NCI-H345 treated with DMSO at 0.1 percent for 48 hours (cell line): ENCODE data around the gene CDC25A.
"Not testable (repeated sequence)": the region's sequence is repeated elsewhere in the genome, so short reads cannot be mapped to it uniquely, and the experiment has no call there.

Experiments used
- DNase-seq: peaks from one replicate; lab custom pipeline; 2025; ENCODE audit not compliant: unreplicated experiment; lab: John Stamatoyannopoulos, UW

CDC25A gene

DNA sequence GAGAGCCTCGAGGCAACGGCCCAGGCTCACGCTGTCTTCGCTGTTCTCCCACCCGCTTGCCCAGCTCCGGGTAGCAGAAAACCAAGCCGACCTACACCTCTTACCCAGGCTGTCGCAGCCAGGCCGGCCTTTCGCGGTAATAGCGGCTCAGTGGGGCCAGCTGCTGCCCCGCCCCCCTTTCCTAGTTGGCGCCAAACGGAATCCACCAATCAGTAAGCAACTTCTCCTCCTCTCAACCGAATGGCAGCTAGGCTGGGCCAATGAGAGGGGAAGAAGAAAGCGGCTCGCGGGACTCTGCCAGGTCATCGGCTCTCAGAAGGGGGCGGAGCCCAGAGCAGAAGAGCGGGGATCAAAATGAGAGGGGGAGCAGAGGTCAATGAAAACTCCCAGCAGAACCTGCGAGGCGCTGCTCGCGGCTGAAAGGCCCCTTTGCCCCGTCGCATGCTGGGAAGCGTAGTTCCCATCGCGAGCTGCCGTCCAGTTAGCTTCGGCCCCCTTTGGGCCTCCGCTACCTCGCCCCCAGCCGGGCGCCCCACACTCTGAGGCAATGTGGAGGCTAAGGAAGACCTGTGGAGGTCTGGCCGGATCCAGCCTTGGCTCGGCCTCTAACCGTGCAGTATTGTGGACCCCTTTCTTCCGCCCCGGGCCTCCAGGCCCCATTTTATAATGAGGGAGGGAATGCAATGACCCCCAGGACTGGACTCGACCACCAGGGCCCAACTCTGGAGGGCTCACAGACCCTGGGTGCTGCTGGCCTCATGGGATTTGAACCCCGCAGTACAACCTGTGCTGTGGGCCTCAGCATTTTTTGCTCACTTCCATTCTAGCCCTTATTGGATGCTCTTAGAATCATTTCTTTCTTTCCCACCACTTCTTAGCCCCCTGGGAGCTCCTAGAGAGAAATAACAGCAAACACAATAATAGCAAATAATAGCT lies at the start of gene CDC25A:
Gene CDC25A, minus strand, starts transcription at position 152 of the 936 bp plus-strand sequence. CDS start 470 bp downstream, outside the sequence.
- peak; percentile 93 for DNase-seq

DNA sequence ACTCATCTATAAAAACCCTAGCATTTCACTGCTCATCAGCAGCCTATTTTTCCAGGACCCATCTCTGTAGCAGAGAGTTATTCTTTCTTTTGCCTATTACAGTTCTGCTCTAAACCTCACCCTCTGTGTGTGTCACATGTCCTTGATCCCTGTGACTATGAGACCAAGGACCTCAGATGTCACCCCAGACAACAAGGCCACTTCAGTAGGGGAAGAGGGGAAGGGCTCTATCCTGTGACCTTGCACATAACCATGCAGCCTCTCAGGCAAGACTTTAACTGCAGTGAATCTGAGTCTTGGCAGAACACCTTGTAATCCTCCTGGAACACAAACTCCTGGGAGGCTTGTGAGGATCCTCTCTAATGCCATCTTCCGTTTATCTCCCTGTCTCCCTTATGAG lies 48.3 kb upstream of the CDC25A start:
- no peak for DNase-seq

DNA sequence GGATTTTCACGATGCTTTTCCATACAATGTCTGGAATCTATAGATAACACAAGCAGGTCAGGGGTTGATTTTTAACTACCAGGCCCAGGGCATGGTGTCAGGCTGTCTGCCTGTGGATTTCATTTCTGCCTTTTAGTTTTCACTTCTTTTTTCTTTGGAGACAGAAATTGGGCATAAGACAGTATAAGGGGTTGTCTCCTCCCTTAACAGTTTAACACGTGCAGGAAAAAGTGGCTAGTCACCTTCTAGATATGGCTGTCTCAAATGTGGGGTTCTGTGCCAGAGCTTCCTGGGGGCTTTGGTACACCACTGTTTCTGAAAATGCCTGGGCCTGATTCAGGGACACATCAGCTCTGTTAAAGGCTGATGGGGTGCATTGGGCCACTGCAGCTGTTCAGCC lies 45.3 kb upstream of the CDC25A start:
- DNase-seq: no peak

DNA sequence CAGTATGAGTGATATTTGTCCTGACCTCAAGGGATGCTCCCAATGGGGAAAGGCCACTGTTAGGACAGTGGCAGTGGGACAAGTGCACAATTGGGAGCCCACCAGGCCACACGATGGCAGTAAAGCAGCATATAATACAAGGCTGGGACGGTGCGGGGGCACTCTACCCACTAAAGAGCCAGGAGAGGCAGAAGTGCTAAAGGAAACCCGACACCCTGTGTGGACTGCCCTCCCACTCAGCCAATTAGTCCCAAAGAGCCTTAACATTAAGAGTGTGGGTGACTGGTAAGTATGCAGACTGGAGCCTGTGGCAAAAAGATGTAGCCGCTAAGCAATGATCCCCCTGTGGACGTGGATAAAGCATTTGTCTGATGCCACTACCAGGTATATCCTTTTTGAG lies 44.5 kb upstream of the CDC25A start:
- peak; percentile 43 for DNase-seq

DNA sequence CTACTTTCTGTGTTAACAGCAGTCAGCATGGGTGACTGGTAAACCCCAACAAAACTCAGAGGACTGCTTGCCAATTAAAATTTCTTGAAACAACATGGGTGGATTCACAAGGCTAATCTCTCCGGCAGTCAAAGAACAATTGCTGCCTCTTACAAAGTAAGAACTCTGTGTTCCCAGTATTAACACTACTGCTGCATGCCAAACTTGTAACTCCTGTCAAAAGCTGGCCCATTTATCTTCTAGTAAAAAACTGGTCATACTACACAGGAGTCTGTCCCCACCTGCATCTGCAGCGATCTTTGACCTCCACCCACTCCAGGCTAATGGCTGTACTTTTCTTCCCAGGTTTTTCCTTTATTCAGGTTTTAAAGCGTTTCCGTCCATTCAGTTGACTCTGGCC lies 44.0 kb upstream of the CDC25A start:
- no peak for DNase-seq

DNA sequence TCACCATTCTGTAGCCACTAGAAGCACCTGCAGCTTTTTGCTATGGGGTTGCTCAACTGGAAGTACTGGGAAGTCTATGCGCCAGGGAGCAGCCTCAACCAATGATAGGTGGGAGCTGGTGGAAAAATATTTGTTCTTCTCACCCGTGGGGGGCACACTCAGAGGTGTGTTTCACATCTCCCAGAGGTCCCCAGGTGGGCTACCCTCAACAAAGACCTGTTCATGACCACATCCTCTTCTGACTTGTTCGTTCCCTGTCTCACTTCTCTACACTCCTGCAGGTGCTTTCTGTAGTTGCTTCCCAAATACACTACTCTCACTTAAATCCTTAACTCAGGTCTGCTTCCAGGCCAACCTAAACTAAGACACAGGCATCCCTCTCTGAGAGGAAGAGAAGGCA lies 38.7 kb upstream of the CDC25A start:
- DNase-seq: no peak

DNA sequence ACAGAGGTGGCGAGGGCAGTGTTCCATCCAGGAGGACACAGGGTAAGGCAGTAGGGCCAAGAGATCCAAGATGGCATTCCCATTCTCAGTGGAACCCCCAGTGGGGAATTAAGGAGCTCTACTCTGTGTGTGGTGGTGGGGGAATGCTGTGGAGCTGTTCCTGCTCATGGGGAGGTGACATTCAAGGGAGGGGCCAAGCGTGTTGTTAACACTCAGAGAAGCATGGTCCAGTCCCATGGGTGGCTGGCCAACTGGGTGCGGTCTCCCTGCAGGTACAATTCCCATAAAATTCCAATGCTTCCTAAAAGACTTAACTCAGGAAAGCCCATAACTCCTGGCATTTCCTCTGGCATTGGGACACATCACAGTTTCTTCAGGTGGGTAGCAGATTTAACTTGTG lies 37.4 kb upstream of the CDC25A start:
- no peak for DNase-seq

DNA sequence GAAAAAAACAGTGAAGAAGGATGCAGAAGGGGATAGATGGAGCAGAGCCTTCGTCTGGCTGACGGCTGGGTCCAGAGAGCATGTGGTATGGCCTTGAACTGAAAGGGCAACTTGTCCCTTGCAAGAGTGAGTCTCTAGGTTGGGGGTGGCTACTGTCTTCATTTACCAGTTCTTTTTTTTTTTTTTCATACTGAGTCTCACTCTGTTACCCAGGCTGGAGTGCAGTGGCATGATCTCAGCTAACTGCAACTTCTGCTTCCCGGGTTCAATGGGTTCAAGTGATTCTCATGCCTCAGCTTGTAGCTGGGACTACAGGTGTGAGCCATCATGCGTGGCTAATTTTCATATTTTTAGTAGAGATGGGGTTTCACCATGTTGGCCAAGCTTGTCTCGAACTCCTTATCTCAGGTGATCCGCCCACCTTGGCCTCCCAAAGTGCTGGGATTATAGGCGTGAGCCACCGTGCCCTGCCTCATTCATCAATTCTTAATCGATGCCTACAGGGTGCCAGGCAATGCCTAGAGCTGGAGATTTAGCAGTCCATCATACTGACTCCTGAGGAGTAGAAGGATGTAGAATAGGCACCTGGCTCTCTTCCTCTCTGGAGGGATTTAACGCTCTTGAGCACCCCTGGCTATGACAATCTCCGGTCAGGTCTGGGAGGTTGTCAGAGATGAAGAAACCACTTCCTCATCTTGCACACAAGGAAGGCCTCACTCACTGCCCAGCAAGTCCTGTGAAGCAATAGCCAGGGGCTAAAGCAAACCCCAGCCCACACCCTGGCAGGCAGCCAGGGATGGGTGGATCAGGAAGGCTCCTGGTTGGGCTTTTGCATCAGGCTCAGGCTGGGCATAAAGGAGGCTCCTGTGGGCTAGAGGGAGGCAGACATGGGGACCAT lies 34.6 kb upstream of the CDC25A start, which contains the start of gene CAMP:
Gene CAMP, plus strand, starts transcription at position 880 of the 898 bp plus-strand sequence. Its CDS starts 17 bp downstream, at position 897.
- no peak for DNase-seq

DNA sequence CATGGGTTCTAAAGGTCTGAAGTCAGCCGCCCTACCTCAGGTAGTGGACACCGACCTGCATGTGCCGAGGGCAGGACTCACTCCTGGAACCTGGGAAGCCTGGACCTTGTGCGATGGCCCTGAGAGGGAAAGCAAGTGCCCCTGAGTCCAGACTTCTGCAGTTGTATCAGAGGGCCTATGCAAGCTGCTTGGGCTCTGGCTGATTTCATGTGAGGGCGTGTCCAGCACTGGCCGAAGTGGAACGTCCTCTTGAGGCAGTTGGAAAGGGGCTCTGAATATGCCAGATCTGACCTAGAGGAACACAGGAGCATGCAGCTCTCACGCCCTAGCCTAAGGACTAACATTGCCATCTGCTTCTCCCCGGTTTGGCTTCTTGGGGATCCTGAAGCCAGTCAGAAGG lies 32.5 kb upstream of the CDC25A start:
- DNase-seq: no peak

DNA sequence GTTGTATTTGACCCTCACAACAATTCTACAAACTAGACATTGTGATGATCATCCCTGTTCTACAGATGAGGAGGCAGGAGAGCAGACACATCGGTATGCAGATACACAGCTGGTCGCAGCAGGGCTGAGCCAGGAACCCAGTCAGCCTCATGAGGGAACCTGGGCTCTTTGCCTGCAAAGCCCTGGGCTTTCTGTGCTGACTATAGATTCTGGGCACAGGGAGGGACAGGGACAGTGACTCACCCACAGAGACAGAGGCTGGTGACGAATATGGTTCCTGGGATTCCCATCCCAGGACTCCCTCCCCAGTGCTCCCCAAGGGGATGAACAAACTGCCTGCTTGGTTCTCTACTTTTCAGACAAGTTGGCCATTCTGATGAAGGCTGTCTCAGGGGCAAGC lies 31.3 kb upstream of the CDC25A start:
- no peak for DNase-seq

DNA sequence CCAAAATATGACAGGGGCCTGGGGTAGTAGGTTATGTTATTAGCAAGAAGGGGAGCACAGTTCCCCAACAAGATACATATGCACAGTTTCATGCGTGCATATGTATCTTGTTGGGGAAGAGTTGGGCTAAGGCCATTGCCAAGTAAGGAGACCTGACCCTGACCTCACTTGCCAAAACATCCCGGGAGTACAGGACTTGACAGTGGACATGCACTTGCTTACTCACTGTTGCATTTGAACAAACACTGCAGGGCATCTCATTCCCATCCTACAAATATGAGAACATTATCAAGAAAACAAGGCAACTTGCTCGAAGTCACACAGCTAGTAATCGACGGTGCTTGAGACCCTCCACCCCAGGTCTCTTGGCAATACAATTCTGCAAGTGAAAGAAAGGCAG lies 30.3 kb upstream of the CDC25A start:
- no peak for DNase-seq

DNA sequence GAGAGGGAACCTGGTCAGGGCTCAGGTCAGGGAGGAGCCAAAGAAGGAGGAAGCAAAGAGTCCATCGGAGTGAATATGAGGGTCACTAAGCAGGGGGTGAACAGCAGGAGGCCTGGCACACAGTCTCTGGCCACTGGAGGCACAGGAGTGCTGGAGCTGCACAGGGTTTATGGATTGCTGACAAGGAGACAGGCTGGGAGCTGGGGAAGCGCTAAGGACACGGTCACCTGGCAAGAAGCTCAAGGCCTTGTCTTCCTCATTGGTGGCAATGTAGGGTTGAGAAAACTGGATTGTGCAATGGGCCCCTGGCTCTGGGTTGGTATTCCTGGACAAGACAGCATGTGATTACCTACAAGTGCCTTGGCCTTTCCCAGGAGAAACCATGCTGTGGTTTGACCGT lies 29.2 kb upstream of the CDC25A start:
- DNase-seq: no peak

DNA sequence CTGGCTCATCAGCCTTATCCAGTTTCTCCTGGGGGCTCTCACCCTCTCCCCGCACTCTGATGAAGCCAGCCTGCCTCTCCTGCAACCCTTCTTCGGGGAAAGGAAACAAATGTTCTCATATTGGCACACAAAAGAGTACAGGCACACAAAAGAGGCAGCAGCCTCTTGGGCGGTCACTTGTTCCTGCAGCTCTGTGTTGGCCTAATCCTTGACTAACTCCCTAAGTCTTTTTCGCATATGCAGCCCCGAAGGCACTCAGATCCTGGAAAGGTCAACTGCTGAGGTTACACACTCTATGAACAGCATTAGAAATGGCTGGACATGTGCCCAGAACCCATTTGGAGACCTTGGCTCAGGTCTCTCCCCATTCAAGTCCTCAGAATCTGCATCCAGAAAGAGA lies 27.7 kb upstream of the CDC25A start:
- DNase-seq: no peak

DNA sequence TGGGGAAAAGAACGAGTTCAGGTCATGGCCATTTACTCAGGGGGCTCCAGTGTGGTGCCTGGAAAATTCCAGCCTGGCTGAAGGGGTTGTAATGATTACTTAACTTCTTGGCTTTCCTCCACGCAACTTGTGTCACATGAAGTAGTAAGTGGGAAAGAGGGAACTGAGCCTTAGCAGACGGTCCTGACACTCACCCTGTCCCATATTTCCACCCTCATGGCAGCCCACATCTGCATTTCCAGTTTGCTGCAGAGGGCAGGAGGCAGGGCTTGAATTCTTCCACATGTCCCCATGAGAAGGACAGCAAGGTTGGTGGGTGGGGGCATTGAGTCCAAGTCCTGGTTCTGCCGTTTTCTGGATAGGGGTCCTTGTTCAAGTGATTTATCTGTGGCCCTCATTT lies 27.2 kb upstream of the CDC25A start:
- no peak for DNase-seq

DNA sequence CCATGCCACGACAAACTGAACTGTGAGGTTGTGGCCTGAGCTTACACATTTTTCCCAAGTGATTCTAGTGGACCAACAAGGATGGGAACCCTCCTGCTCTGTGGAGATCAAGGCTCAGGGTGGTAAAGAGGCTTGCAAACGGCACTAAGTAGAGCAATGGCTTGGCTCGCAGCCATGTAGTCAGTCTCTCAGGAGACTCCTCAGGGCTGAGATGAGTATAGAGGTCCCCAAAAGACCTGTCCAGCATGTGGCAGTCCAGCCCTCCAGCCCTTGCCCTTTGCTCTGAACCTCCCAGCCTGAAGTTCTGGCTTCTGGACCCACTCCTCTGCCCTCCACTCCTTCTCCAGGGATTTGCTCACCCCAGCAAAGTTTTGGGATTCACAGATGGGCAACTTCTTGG lies 26.8 kb upstream of the CDC25A start:
- no peak for DNase-seq

DNA sequence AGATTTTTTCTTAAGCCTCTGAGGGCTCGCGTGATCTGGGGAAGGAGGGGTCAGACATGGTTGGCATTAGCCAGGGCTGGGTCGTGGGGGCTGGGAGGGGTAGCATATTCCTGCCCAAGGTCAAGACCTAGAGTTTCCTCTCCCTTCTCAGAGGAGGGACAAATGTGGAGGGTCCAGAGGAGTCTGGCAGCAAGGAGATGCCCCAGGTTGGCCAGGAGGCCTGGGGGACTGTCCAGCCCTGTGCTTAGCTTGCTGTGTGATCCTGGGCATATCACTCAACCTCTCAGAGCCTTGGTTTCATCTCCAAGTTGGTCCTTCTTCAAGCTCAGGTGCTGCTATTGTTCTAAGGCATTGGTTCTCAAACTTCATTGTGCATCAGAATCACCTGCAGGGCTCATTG lies 26.0 kb upstream of the CDC25A start:
- no peak for DNase-seq

DNA sequence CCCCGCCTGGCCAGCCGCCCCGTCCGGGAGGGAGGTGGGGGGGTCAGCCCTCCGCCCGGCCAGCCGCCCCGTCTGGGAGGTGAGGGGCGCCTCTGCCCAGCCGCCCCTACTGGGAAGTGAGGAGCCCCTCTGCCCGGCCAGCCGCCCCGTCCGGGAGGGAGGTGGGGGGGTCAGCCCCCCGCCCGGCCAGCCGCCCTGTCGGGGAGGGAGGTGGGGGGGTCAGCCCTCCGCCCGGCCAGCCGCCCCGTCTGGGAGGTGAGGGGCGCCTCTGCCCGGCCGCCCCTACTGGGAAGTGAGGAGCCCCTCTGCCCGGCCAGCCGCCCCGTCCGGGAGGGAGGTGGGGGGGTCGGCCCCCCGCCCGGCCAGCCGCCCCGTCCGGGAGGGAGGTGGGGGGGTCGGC lies 23.6 kb upstream of the CDC25A start:
- not testable (repeated sequence) for DNase-seq

DNA sequence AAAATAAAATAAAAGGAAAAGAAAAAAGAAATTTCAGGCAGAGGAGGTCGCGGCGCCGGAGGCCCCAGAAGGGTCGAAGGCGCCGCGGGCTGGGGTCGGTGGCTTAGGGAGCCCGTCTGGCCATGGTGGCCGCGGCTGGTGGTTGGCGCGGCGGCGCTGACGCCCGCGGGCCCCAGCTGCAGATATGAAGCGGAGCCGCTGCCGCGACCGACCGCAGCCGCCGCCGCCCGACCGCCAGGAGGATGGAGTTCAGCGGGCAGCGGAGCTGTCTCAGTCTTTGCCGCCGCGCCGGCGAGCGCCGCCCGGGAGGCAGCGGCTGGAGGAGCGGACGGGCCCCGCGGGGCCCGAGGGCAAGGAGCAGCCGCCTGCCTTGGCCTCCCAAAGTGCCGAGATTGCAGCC lies 22.3 kb upstream of the CDC25A start:
- DNase-seq: not testable (repeated sequence)

DNA sequence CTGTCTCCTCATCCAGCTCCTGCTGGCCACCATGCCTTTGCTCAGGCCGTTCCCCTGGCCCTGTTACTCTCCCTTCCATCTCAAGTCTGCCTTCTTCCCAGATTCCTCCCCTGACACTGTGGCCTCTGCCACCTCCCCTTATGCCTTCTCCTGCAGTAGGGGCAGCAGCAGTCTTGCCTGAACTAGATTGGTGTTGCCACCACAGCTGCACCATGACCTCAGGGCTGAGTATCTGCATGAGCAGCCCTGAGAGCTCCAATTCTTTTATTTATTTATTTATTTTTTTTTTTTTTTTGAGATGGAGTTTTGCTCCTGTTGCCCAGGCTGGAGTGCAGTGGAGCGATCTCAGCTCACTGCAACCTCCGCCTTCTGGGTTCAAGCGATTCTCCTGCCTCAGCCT lies 21.2 kb upstream of the CDC25A start:
- DNase-seq: no peak

DNA sequence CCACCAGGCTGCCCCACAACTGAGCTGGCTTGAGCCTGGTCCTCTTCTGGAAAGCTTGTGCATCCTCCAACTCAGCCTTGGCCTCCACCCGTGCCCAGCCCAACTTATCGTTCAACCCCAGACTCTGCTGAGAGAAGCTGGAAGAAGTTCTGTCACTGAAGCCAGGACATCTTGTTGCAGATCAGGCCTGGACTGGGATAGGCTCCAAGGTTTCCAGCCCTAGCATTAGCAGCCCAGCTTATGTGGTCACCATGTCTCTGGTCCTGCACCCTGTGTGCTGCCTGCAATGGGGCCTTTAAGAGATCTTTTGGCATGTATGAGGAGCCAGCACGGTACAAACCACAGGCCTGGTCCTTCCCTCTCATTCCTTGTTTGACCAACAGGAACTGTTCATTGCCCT lies 19.9 kb upstream of the CDC25A start:
- no peak for DNase-seq

DNA sequence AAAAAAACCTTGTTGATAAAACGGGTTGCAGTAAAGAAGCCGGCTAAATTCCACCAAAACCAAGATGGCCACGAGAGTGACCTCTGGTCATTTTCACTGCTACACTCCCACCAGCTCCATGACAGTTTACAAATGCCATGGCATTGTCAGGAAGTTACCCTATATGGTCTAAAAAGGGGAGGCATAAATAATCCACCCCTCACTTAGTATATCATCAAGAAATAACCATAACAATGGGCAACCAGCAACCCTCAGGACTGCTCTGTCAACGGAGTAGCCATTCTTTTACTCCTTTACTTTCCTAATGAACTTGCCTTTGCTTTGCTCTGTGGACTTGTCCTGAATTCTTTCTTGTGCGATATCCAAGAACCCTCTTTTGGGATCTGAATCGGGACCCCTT lies 14.4 kb upstream of the CDC25A start:
- no peak for DNase-seq

DNA sequence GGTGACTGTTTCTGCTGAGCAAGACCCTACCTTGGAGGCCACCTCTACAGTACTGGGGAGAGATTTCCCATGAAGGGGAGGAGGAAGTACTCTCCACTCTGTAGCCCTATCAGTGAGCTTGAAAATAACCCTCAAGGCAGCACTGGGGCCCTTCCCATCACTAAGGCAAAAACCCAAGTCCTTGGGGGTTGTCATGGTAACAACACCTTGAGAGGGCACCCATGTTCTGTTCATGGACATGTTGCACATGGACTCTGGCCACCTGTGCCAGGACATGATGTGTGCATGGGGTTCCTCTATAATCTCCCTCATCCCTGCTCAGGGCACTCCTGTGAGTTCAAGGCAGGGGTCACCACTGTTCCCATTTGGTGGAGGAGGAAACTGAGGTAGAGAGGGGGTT lies 10.9 kb upstream of the CDC25A start:
- DNase-seq: no peak
